Measurements from ENCODE around the gene ANXA11. TPM values are rescaled to one million over a fixed set of nuclear protein-coding genes. Genes with fewer than 3 reads are reported as not detected.

The ANXA11 gene
- total and polyA plus RNA-seq, 8 donors, result 90.9 to 298 (median 103) TPM

- no peak for TF ChIP-seq CTCF (IDR thresholded peaks at IDR 0.05)
- Histone ChIP-seq H3K27me3 (peaks cover 15 to 38% of the 10 kb centered on the region in 2 donors), H3K36me3 (no peaks in the 10 kb centered on the region), H3K4me3 (peak within 1 kb of the TSS; percentile 25 to 37), H3K4me1 (peaks cover 4 to 12% of the 10 kb centered on the region in 2 donors), H3K9me3 (no peaks in the 10 kb centered on the region), H3K27ac (peak within 1 kb of the TSS; percentile 46 to 55)
- intact Hi-C loops (cut with DNase I), result no loop called here
- ATAC-seq (peak; percentile 68), DNase-seq (peak in 3 of 4 donors; percentile 61 to 80 (median 62))
Observed at GRCh38 chr10:80132299-80133139, 72.8 kb downstream of the ANXA11 start, which contains the start of gene PLAC9. Gene PLAC9 (plus strand): TSS chr10:80132730. CDS start chr10:80132763, 33 bp downstream.

GRCh38 chr10:80131499-80131901 lies 73.8 kb downstream of the ANXA11 start:
- H3K27ac ChIP-seq, result no peak overlapping the region
- no peak for ATAC-seq
- H3K36me3 ChIP-seq, result no peaks in the 10 kb centered on the region
- intact Hi-C loops (cut with DNase I), result no loop called here
- no peak for DNase-seq
- TF ChIP-seq CTCF (IDR thresholded peaks at IDR 0.05), result no peak
- no peaks in the 10 kb centered on the region for H3K9me3 ChIP-seq
- H3K27me3 ChIP-seq, result peaks cover 15 to 38% of the 10 kb centered on the region in 2 donors
- H3K4me3 ChIP-seq, result no peak overlapping the region
- H3K4me1 ChIP-seq, result peaks cover 0 to 12% of the 10 kb centered on the region in 2 donors

GRCh38 chr10:80126876-80127275 lies 78.5 kb downstream of the ANXA11 start:
- Histone ChIP-seq H3K4me1 (no peaks in the 10 kb centered on the region), H3K27me3 (peaks cover 4 to 8% of the 10 kb centered on the region in 2 donors), H3K36me3 (no peaks in the 10 kb centered on the region), H3K27ac (no peak overlapping the region), H3K4me3 (no peak overlapping the region), H3K9me3 (no peaks in the 10 kb centered on the region)
- TF ChIP-seq CTCF (IDR thresholded peaks at IDR 0.05), result no peak
- DNase-seq (no peak), ATAC-seq (no peak)
- intact Hi-C loops (cut with DNase I), result no loop called here

GRCh38 chr10:80122746-80123145 lies 82.6 kb downstream of the ANXA11 start:
- DNase-seq (no peak), ATAC-seq (no peak)
- H3K27ac ChIP-seq, result no peak overlapping the region
- no peaks in the 10 kb centered on the region for H3K36me3 ChIP-seq
- H3K4me1 ChIP-seq, result no peaks in the 10 kb centered on the region
- H3K9me3 ChIP-seq, result no peaks in the 10 kb centered on the region
- H3K4me3 ChIP-seq, result no peak overlapping the region
- intact Hi-C loops (cut with DNase I), result no loop called here
- H3K27me3 ChIP-seq, result no peaks in the 10 kb centered on the region
- TF ChIP-seq CTCF (IDR thresholded peaks at IDR 0.05), result no peak

GRCh38 chr10:80122110-80122710 lies 83.1 kb downstream of the ANXA11 start:
- no peak for TF ChIP-seq CTCF (IDR thresholded peaks at IDR 0.05)
- Histone ChIP-seq H3K4me3 (no peak overlapping the region), H3K4me1 (no peaks in the 10 kb centered on the region), H3K27me3 (no peaks in the 10 kb centered on the region), H3K9me3 (no peaks in the 10 kb centered on the region), H3K27ac (no peak overlapping the region), H3K36me3 (no peaks in the 10 kb centered on the region)
- intact Hi-C loops (cut with DNase I), result no loop called here
- DNase-seq (no peak), ATAC-seq (no peak)

Data from left lung (tissue), 10 donors.